Measurements from ENCODE around the gene MAP4.

- TF ChIP-seq POLR2A (IDR thresholded peaks at IDR 0.05; ENCODE audit: low read length) (no peak), GATA1 (IDR thresholded peaks at IDR 0.05; ENCODE audit: low read depth, low read length) (no peak)
Measured at GRCh38 chr3:48047841-48048464, 31.7 kb upstream of the MAP4 start.

Data from erythroblast (primary cell).